CD4-positive, alpha-beta T cell treated with Interleukin-15 for 1 hour (primary cell): ENCODE measurements around the gene RCAN1.
"Not testable (repeated sequence)": the region's sequence is repeated elsewhere in the genome, so short reads cannot be mapped to it uniquely, and the experiment has no call there.

Experiments
- DNase-seq: peaks from one replicate; pipeline ENCODE4 v3.0.0-alpha.2; 2020

RCAN1 gene

DNA sequence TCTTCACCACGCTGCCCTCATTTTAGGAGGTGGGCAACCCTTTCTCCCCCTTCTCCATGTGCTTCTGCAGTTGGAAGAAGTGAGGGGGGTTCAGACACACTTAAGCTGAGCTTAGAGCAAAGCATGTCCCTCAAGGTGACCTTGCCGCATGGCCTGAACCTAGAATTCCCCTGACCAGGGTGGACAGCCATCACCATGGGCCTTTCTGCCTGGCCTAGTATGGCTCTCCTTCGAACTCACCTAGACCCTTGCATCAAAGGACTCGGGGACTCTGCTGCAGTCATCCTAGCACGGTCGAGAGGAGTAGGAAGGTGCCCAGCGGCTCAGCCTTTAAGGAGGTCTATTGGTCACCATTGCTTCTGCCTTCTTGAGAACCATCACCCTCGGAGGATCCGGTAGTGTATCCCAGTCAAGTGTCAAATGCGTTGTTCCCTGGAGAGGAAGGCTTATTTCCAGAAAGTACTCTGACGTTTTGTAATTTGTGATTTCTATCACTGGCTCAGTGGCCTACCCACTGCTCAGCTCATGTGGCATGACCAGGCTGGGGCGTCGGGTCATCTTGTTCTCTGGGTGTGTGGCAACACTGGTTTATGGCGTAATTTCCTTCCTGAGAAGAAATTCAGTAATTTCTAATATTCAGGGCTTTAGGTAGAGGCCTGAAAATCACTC is 103.0 kb downstream of the RCAN1 start, which contains the start of gene KCNE1:
Gene KCNE1, minus strand, starts transcription at position 424 of the 669 bp plus-strand sequence. CDS start 62,576 bp downstream, outside the sequence.
- DNase-seq, result peak; percentile 72

DNA sequence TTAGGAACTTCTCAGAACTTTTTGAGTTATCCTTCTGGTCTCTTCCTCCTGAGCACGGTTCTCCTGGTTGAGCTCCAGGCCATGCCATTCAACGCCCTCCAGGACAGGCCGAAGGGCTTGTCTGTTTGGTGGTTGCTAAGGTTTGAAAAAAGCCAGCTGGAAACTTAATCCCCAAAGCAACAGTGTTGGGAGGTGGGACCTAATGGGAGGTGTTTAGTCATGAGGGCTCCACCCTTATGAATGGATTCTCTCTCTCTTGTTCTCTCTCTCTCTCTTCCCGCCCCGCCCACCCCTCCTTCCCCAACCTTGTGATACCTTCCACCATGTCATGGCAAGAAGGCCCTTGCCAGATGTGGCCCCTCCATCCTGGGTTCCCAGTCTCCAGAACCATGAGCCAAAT is 103.7 kb downstream of the RCAN1 start:
- DNase-seq, result peak; percentile 33

DNA sequence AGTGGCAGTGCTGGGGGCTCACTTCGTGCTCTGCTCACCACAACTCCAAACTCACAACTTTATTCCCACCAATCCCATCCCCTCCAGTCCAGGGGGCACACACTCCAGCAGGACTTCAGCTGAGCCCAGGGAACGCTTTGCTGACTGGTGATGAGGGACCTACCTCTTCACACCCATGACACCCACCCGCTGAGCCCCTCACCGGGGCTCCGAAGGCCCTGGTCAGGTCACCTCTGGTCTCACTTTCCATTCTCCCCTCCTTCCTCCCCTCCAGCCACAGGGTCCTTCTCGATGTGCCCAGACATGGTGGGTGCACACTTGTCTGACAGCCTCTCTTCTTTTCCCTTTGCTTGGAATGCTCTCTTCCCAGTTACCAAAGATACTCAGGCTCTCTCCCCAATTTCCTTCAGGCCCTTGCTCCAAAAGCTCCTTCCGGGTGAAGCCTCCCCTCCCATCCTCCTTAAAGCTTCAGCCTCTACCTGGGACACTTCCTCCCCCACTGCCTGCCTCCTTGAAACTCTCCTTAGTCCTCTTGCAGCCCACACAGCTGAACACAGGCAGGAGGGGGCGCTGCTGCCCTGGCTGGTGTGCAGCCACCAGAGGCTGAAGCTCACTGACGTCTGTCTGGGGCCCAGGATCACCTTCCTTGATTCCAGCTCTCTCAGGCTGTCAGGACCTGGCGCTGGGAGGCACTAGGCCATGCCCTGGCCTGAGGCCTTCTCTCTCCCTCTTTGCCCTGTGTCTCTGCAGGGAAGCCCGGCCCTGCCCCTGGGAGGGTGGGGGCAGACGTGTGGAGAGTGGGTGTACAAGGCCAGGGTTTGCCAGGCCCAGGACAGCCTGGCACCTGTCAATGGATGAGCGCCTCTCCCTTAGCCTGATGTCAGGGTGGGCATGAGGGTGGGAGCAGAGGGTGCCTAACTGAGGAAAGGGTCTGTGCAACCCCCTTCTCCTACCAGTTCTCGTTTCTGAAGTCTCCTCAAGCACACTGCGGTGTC is 104.5 kb downstream of the RCAN1 start:
- peak; percentile 68 for DNase-seq

DNA sequence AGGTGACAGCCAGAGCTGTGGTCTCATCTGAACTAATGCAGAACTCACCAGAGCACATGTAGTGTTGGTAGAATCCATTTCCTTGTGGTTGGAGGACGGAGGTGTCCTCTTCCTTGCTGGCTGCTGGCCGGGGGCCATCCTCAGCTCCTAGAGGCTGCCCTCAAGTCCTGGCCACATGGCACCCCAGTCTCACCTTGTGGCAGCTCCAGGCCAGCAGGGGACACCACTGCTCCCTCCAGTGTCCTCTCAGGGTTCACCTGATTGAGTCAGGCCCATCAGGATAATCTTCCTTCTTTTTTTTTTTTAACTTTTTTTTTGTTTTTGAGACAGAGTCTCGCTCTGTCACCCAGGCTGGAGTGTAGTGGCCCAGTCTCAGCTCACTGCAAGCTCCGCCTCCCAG is 105.8 kb downstream of the RCAN1 start:
- DNase-seq, result no peak

DNA sequence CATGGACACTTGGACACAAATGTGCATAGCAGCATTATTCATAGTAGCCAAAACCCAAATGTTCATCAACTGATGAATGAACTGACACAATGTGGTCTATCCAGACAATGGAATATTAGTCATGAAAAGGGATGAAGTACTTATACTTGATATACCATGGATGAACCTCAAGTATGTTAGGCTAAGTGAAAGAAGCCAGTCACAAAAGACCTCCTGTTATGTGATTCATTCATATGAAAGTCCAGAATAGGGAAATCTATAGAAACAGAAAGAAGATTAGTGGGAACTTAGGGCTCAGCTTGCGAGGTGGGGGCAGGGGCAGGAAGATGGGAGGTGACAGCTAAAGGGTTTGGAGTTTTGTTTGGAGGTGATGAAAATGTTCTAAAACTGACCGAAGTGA is 110.3 kb downstream of the RCAN1 start:
- DNase-seq, result no peak

DNA sequence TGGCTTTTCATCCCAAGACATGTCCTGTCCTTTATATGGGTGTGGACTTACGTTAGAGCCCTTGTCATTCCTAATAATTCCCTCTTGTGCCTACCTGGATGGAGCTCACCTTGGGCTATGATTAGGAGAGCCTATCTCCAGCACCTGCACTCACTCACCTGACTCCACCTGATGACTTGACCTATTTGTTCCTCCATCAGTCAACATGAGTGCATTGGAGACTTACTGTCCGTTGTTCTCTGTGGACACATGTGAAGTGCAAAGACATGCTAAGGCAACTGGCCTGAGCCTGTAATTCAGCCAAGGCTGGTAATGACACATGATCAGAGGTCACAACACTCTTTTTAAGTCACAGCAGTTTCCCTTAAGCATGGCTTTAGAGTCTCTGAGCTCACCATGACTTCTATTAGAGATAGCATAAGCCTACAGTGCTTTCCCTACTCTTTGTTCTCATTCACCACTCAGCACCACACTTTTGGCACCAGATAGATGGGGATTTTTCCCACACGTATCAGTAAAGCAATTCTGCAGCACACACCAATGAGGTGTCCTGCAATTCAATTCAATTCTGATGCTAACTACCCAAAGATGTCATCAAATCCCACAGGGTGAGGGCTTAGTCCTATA is 112.3 kb downstream of the RCAN1 start:
- DNase-seq, result no peak

DNA sequence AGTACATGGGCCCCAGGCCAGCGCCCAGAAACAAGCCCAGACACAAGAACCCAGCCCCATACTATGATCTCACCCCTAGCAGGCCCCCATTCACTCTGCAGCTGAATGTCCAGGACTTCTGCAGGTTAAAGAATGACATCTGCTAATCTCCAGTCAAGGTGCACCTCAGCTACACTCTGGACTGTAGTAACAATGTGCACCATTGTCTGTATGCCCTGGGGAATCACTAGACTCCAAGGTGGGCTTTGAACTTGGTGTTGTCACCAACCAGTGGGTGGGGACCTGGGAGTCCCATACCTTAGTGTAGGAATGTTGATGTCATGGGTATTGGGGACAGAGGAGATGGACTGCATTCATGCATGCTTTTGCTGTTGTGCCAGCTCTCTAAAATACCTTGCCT is 113.2 kb downstream of the RCAN1 start:
- no peak for DNase-seq

DNA sequence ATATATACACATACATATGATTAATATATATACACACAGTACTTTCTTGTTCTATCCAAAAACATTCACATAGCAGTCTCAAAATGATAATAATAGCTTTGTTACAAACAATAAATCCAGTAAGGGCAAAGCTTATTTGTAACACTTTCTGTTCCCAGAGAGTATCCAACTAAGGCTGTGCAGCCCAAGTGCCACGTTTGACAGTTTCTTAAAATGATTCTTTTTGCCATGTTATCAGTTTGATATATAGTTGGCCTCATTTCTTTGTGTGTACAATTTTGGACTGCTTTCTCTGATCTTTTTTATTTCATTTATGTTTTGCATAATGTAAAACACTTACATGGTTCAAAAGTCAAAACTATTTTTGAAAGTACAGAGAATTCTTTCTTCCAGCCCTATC is 114.7 kb downstream of the RCAN1 start:
- DNase-seq, result no peak

DNA sequence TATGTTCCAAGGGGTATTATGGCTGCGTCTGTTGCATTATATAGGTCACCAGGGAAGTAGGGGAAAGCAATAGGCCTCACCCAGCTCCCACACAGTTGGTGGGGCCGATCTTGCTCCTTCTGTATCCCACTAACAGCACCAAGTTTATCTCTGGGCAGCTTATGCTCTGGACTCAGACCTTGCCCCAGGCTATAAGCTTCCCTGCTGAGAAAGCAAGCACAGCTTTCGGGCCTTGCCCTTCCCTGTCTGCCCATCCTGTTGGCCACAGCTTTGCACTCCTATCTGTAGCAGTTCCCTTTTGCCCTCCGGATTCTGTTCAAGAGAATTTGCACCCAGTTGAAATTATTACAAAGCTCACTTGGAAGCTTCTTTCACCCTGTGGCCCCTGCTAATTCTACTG is 115.8 kb downstream of the RCAN1 start:
- DNase-seq, result no peak

DNA sequence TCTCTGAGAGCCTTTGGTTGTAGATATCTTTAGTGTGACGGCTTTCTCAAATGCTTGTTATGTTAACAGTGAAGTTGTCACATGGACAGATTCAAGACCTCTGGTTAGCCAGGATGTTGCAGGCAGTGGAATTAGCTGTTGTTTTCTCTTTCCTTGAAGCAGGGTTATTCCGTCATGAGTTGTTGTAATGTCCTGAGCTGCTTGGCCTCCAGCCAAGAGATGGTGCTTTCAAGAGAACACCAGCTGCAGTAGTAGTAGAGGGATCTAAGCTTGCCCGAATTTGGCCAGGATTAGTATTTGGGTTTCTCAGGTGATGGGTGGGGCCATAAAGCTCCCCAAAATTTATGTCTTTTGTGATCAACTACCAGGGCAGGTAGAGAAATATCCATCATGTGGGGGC is 116.3 kb downstream of the RCAN1 start:
- no peak for DNase-seq

DNA sequence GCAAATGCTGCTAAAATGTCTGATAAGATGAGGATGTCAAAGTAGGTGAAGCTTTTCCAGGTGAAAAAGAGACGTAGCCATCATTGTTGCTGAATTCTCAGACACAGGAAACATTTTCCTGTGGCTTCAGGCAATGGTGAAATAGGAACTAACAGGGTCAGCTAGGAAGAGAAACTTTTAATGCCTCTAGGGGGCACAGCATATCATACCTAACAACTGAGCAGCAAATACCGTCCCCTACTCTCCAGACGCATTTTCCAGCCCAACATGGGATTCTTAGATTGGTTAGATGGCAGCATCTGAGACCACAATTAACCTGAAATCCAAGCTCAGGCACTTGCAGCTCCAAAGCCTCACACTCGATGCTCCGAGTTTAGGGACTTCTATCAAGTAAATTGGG is 131.1 kb downstream of the RCAN1 start:
- DNase-seq, result not testable (repeated sequence)

DNA sequence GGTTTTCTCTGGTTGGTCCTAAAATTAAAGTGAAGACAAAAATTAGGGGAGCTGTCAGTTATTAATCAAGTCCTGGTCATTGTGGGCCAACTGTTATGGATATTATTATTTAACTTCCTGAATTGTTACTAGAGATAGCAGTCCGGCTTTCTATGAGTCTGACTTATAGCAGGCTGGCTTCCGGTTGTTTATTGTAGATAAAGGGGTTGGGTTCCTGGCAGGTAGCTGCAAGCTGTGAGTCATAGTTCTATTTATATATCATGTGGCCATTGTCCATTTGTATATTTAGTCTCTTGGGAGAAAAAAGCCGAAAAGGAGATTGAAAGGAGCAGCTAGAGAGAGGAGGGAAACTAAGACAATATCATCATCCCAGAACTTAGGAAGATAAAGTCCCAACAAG is 131.5 kb downstream of the RCAN1 start:
- not testable (repeated sequence) for DNase-seq

DNA sequence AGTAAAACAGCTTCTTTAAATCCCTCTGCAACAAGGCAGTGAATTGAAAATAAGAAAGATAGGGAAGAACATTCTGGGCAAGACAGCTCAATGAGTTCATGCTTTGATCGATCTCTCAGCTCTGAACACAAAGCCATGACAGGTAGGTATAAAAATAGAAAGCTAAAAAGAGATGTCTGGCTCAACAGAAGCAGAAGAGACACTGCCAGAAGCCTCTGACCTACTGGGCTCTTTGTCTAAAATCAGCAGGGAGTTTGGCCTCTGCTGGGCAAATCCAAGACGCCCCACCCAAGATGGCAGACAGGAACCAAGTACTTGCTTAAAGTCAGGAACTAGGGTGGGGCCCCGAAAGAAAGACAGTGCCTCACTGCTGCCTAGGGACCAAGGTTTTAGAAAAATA is 147.6 kb downstream of the RCAN1 start:
- not testable (repeated sequence) for DNase-seq
